Loucy (cell line): ENCODE results near the gene SMIM11.
"Not testable (repeated sequence)": the region's sequence is repeated elsewhere in the genome, so short reads cannot be mapped to it uniquely, and the experiment has no call there.

Source experiments
- H2AFZ ChIP-seq: fragments of 200-600 bp; sonication (generic); 2 replicates; pipeline ENCODE4 v1.6.0; 2016; ENCODE audit warnings: antibody characterized with exemption, mild to moderate bottlenecking, low read length, moderate library complexity
- H3F3A ChIP-seq: fragments of 200-600 bp; 2 replicates; pipeline ENCODE4 v1.6.0; 2016; ENCODE audit warnings: antibody characterized with exemption, low read depth, mild to moderate bottlenecking
- H3K27me3 ChIP-seq: fragments of 200-600 bp; sonication (generic); 2 replicates; pipeline ENCODE4 v1.6.1; 2014; ENCODE audit warnings: low read length, mild to moderate bottlenecking; ENCODE audit not compliant: insufficient read depth, poor library complexity, severe bottlenecking
- H3K36me3 ChIP-seq: fragments of 200-600 bp; sonication (generic); 2 replicates; pipeline ENCODE4 v1.6.1; 2016; ENCODE audit warnings: low read length; ENCODE audit not compliant: insufficient read depth
- H3K4me1 ChIP-seq: fragments of 200-600 bp; sonication (generic); 2 replicates; pipeline ENCODE4 v1.5.1; 2014; ENCODE audit warnings: low read length, mild to moderate bottlenecking; ENCODE audit not compliant: insufficient read depth, poor library complexity, severe bottlenecking
- H3K4me2 ChIP-seq: fragments of 200-600 bp; sonication (generic); 2 replicates; pipeline ENCODE4 v1.6.0; 2014; ENCODE audit warnings: antibody characterized with exemption, low read length, low read depth, mild to moderate bottlenecking; ENCODE audit not compliant: poor library complexity, severe bottlenecking
- H3K4me3 ChIP-seq: fragments of 200-600 bp; sonication (generic); 2 replicates; pipeline ENCODE4 v1.5.1; 2014; ENCODE audit warnings: low read length, mild to moderate bottlenecking, mixed read lengths; ENCODE audit not compliant: poor library complexity, severe bottlenecking
- H3K79me2 ChIP-seq: fragments of 200-600 bp; sonication (generic); 2 replicates; pipeline ENCODE4 v1.6.1; 2014; ENCODE audit warnings: low read length; ENCODE audit not compliant: insufficient read depth
- H3K9ac ChIP-seq: fragments of 200-600 bp; sonication (generic); 2 replicates; pipeline ENCODE4 v1.6.0; 2014; ENCODE audit warnings: mild to moderate bottlenecking, low read depth, low read length, moderate library complexity; ENCODE audit not compliant: poor library complexity, severe bottlenecking
- H3K9me2 ChIP-seq: fragments of 200-600 bp; sonication (generic); replicated peaks from 2 replicates; pipeline ENCODE4 v1.6.1; 2016; ENCODE audit warnings: low read depth, low read length, mixed read lengths
- H3K9me3 ChIP-seq: fragments of 200-600 bp; sonication (generic); 2 replicates; pipeline ENCODE4 v1.6.1; 2014; ENCODE audit warnings: mild to moderate bottlenecking, antibody characterized with exemption, low read length, low read depth; ENCODE audit not compliant: insufficient read depth
- H4K20me1 ChIP-seq: fragments of 200-600 bp; sonication (generic); 2 replicates; pipeline ENCODE4 v1.6.0; 2014; ENCODE audit warnings: antibody characterized with exemption, low read length, mild to moderate bottlenecking; ENCODE audit not compliant: insufficient read depth, poor library complexity, severe bottlenecking
- EZH2phosphoT487 ChIP-seq: fragments of 200-600 bp; IDR thresholded peaks from 2 replicates; pipeline ENCODE4 v1.6.1; 2018; ENCODE audit warnings: antibody characterized with exemption, mild to moderate bottlenecking, moderate library complexity, borderline replicate concordance
- TF ChIP-seq, protein P1 (sequence below): fragments of 200-600 bp; sonication (generic); conservative IDR thresholded peaks from 2 replicates; pipeline ENCODE4 v1.5.1; 2014; ENCODE audit warnings: mild to moderate bottlenecking, antibody characterized with exemption, low read length

SMIM11 gene

DNA sequence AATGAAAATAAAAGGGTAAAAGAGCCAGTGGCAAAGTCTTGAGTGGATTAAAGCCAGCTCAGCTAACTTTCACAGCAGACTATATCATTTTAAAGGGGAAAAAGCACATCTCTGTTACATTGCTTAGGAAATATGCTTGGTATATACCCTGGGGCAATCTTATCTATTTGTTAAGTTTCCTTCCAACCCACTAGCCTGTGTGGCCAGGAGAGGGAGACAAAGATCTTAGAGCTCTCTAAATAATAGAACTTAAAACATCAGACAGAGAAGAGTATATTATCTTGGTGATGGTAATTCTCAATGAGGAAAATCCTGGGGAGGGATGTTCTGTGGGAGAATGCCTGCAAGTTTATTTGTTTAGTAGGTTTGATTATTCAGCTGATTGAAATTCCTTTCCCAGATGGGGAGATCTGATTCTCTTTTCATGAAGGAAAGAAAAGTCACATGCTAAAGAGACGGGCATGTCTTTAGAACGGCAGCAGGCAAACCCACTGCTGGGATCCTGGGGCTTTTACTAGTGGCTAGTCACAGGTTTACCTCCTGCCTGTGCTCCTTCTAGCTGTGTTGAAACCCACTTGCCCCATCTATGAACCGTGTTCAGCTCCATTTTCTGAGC is 7.9 kb upstream of the SMIM11 start:
- no peaks in the 10 kb centered on the region for H3K9me2 ChIP-seq
- no peaks in the 10 kb centered on the region for H3K36me3 ChIP-seq
- no peak overlapping the region for H3K9ac ChIP-seq
- no peak overlapping the region for H3K4me2 ChIP-seq
- no peaks in the 10 kb centered on the region for H3K4me1 ChIP-seq
- no peaks in the 10 kb centered on the region for H3K9me3 ChIP-seq
- 0 out of 2 replicates have a peak overlapping the region, but pooled peaks have one; percentile 30 for H2AFZ ChIP-seq
- H3K27me3 ChIP-seq: no peaks in the 10 kb centered on the region
- no peak overlapping the region for H3K4me3 ChIP-seq
- H4K20me1 ChIP-seq: no peaks in the 10 kb centered on the region
- no peaks in the 10 kb centered on the region for H3K79me2 ChIP-seq
- TF ChIP-seq, protein P1, sequence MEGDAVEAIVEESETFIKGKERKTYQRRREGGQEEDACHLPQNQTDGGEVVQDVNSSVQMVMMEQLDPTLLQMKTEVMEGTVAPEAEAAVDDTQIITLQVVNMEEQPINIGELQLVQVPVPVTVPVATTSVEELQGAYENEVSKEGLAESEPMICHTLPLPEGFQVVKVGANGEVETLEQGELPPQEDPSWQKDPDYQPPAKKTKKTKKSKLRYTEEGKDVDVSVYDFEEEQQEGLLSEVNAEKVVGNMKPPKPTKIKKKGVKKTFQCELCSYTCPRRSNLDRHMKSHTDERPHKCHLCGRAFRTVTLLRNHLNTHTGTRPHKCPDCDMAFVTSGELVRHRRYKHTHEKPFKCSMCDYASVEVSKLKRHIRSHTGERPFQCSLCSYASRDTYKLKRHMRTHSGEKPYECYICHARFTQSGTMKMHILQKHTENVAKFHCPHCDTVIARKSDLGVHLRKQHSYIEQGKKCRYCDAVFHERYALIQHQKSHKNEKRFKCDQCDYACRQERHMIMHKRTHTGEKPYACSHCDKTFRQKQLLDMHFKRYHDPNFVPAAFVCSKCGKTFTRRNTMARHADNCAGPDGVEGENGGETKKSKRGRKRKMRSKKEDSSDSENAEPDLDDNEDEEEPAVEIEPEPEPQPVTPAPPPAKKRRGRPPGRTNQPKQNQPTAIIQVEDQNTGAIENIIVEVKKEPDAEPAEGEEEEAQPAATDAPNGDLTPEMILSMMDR: peak; percentile 83
- TF ChIP-seq EZH2phosphoT487: no peak
- no peaks in the 10 kb centered on the region for H3F3A ChIP-seq

DNA sequence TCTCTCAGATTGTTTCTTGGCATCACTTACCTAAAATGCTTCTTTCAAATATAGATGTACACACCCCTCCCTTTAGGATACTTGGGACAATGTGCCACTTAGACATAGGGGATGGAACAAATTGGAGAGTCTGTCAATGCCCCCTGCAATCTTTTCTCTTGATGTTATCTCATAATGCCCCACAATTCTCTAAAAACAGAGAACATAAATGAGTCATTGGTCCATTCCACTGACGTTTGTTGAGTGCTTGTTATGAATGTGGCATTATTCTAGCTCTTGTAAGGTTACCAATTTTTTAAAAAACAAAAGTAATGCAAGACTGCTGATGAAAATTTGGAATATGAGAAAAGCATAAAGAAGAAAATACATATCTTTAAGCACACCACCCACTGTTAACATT is 5.6 kb upstream of the SMIM11 start:
- Histone ChIP-seq H3K4me1 (no peaks in the 10 kb centered on the region), H2AFZ (no peak overlapping the region), H3F3A (no peaks in the 10 kb centered on the region), H3K79me2 (no peaks in the 10 kb centered on the region), H3K9ac (no peak overlapping the region), H3K4me3 (no peak overlapping the region), H3K9me2 (no peaks in the 10 kb centered on the region), H3K4me2 (no peak overlapping the region), H3K9me3 (no peaks in the 10 kb centered on the region), H3K36me3 (no peaks in the 10 kb centered on the region), H4K20me1 (no peaks in the 10 kb centered on the region), H3K27me3 (no peaks in the 10 kb centered on the region)
- TF ChIP-seq EZH2phosphoT487: no peak
- TF ChIP-seq, protein P1: no peak

DNA sequence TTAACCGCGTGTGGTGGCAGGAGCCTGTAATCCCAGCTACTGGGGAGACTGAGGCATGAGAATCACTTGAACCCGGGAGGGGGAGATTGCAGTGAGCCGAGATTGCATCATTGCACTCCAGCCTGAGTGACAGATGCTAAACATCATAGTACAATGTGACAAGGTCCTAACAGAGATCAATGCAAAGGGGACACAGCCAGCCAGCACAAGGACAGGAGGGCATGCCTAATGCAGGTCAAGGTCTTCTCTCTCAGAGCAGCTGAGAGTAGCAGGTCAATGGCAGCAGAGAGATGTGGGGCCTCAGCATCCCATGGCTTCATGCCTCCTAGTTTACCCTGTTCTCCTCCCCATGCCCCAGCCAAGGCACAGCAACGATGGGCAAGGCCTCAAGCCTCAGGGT is 3.0 kb upstream of the SMIM11 start:
- H2AFZ ChIP-seq: no peak overlapping the region
- TF ChIP-seq EZH2phosphoT487: no peak
- TF ChIP-seq, protein P1: no peak
- H3K4me1 ChIP-seq: no peaks in the 10 kb centered on the region
- H3K9me2 ChIP-seq: no peaks in the 10 kb centered on the region
- no peak overlapping the region for H3K4me3 ChIP-seq
- H3F3A ChIP-seq: no peaks in the 10 kb centered on the region
- H4K20me1 ChIP-seq: no peaks in the 10 kb centered on the region
- H3K27me3 ChIP-seq: no peaks in the 10 kb centered on the region
- no peak overlapping the region for H3K9ac ChIP-seq
- H3K9me3 ChIP-seq: no peaks in the 10 kb centered on the region
- no peaks in the 10 kb centered on the region for H3K36me3 ChIP-seq
- no peaks in the 10 kb centered on the region for H3K79me2 ChIP-seq
- no peak overlapping the region for H3K4me2 ChIP-seq

DNA sequence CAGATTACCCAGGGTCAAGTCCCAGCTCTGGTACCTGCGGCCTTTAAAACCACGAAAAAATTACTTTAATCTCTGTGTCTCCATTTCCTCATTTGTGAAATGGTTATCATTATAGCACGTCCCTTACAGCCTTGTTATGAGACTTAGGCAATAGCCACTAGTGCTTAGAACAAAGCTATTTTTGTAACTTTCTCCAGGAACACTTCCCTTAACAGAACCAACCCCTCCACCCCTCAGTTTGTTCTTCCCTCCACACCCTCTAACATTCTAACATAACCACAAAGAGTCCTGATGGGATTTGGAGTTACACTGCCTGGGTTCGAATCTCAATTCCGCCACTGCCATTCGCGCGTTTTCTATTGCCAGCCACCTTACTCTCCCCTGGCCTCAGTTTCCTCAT is 845 bp upstream of the SMIM11 start:
- not testable (repeated sequence) for H3K9me2 ChIP-seq, H3K27me3 ChIP-seq, H3K4me2 ChIP-seq, H3K79me2 ChIP-seq, H3K4me3 ChIP-seq, H2AFZ ChIP-seq, H4K20me1 ChIP-seq, H3K9ac ChIP-seq, H3K4me1 ChIP-seq, H3F3A ChIP-seq, H3K9me3 ChIP-seq, H3K36me3 ChIP-seq

DNA sequence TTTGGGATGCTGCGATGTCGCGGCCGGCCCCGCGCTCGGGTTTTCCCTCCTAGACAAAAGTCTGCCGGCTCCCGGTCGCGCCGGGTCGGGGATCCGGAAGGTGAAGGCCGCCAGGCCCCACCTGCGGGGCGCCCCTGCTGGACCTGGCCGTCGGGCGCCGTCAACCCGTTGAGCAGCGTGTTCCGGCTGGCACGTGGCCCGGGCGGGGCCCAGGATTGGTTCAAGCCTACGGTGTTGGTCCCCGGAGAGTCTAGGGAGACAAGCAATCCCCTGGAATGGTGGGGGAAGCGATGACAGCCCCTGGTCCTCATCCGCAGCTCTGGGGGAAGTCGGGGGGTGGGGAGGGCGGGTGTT is 289 bp downstream of the SMIM11 start:
- not testable (repeated sequence) for H3K27me3 ChIP-seq

More for the DNA sequence above, 289 bp downstream of the SMIM11 start:
- H3K4me3 ChIP-seq, H3K79me2 ChIP-seq, H3K4me2 ChIP-seq, H4K20me1 ChIP-seq, H3K9me2 ChIP-seq, H3K9me3 ChIP-seq, H3K4me1 ChIP-seq, H2AFZ ChIP-seq, H3K36me3 ChIP-seq, H3K9ac ChIP-seq, H3F3A ChIP-seq: not testable (repeated sequence)
